H1 (cell line): ENCODE data around the gene CDKN2B. TPM values are rescaled to one million over a fixed set of nuclear protein-coding genes. Genes with fewer than 3 reads are reported as not detected.

Source experiments
- CTCF ChIA-PET: fragments of 300-600 bp; sonication (Branson Sonifier 250); formaldehyde crosslinking; loops from one replicate; lab custom pipeline; 2021; ENCODE audit not compliant: partially characterized antibody; lab: Charles Lee
- POLR2A ChIA-PET: fragments of 300-600 bp; sonication (Branson Sonifier 250); formaldehyde crosslinking; loops from one replicate; lab custom pipeline; 2021; ENCODE audit warnings: inconsistent platforms; ENCODE audit not compliant: partially characterized antibody; lab: Charles Lee
- DNase-seq, 2 experiments: peaks; one replicate each; pipeline versions ENCODE4 v3.0.0 to v3.0.0-alpha.2; 2010 to 2022; ENCODE audit warnings: low spot score in 2 of 2, low read depth in 1 of 2, mixed read lengths in 1 of 2
- FAIRE-seq: peaks from 2 replicates; lab custom pipeline; 2011; peaks lifted over from hg19 to GRCh38; lab: Jason Lieb, UNC
- H2AFZ ChIP-seq: 2 replicates; pipeline ENCODE4 v1.8.1; 2012; ENCODE audit warnings: low read length, inconsistent platforms
- H2AK5ac ChIP-seq: 2 replicates; pipeline ENCODE4 v1.6.1; 2013; ENCODE audit warnings: low read depth, low read length
- H2BK120ac ChIP-seq: replicated peaks from 2 replicates; pipeline ENCODE3; 2013; ENCODE audit warnings: low read depth, low read length, inconsistent platforms
- H2BK12ac ChIP-seq: 2 replicates; pipeline ENCODE4 v1.6.1; 2013; ENCODE audit warnings: low read depth, low read length
- H2BK15ac ChIP-seq: 2 replicates; pipeline ENCODE4 v1.6.1; 2013; ENCODE audit warnings: low read length
- H2BK20ac ChIP-seq: 2 replicates; pipeline ENCODE4 v1.6.1; 2013; ENCODE audit warnings: low read length
- H2BK5ac ChIP-seq: 2 replicates; pipeline ENCODE4 v1.6.1; 2013; ENCODE audit warnings: low read depth, low read length
- H3K14ac ChIP-seq: 2 replicates; pipeline ENCODE4 v1.6.1; 2013; ENCODE audit warnings: inconsistent platforms; ENCODE audit not compliant: insufficient read length
- H3K18ac ChIP-seq: 2 replicates; pipeline ENCODE4 v1.6.1; 2013; ENCODE audit warnings: low read length; ENCODE audit errors: extremely low read depth
- H3K23ac ChIP-seq: 2 replicates; pipeline ENCODE4 v1.6.1; 2013; ENCODE audit warnings: inconsistent platforms; ENCODE audit not compliant: insufficient read length
- H3K23me2 ChIP-seq: 2 replicates; pipeline ENCODE4 v1.6.1; 2013; ENCODE audit warnings: low read depth, low read length
- H3K27ac ChIP-seq: 2 replicates; pipeline ENCODE4 v1.6.1; 2011; ENCODE audit warnings: low read depth, low read length, inconsistent platforms
- H3K27me3 ChIP-seq, 4 experiments: replicated peaks in 1 of 4; 1 replicate in 1 of 4; 2 replicates in 3 of 4; pipeline versions ENCODE4 v1.6.1 to v1.8.1; 2011 to 2013; ENCODE audit warnings: low read length in 3 of 4, mild to moderate bottlenecking in 3 of 4, inconsistent platforms in 2 of 4, mixed read lengths in 2 of 4, moderate library complexity in 1 of 4; ENCODE audit not compliant: control insufficient read depth in 3 of 4, insufficient read depth in 3 of 4; ENCODE audit errors: extremely low read depth in 1 of 4
- H3K36me3 ChIP-seq, 4 experiments: 2 replicates each; pipeline versions ENCODE4 v1.6.1 to v1.8.1; 2011 to 2013; ENCODE audit warnings: mild to moderate bottlenecking in 4 of 4, low read length in 3 of 4, moderate library complexity in 2 of 4, control low read depth in 1 of 4, inconsistent platforms in 1 of 4; ENCODE audit not compliant: insufficient read depth in 4 of 4, control insufficient read depth in 2 of 4
- H3K4ac ChIP-seq: replicated peaks from 2 replicates; pipeline ENCODE3; 2013; ENCODE audit warnings: low read length, low read depth, mixed read lengths, inconsistent platforms; ENCODE audit not compliant: insufficient read length
- H3K4me1 ChIP-seq, 4 experiments: replicated peaks in 1 of 4; 1 replicate in 1 of 4; 2 replicates in 3 of 4; pipeline versions ENCODE4 v1.6.1 to v1.8.1; 2011 to 2013; ENCODE audit warnings: low read length in 3 of 4, inconsistent platforms in 2 of 4, mixed read lengths in 1 of 4; ENCODE audit not compliant: insufficient read depth in 4 of 4, control insufficient read depth in 3 of 4
- H3K4me2 ChIP-seq, 2 experiments: 2 replicates each; pipeline versions ENCODE4 v1.6.1 to v1.8.1; 2011 to 2013; ENCODE audit warnings: low read depth in 2 of 2, low read length in 2 of 2, control low read depth in 1 of 2, inconsistent platforms in 1 of 2, mild to moderate bottlenecking in 1 of 2; ENCODE audit not compliant: insufficient read depth in 1 of 2
- H3K4me3 ChIP-seq, 4 experiments: fragments of 200-600, 300-600 bp in 1 of 4; sonication (generic), shearing (Covaris generic), sonication (Bioruptor Twin) in 1 of 4; 2 replicates each; pipeline versions ENCODE4 v1.5.1 to v1.8.1; 2011 to 2016; ENCODE audit warnings: low read length in 4 of 4, low read depth in 3 of 4, control low read depth in 2 of 4, inconsistent platforms in 2 of 4, mild to moderate bottlenecking in 2 of 4, mixed read lengths in 1 of 4, moderate library complexity in 1 of 4; ENCODE audit not compliant: insufficient read depth in 2 of 4; ENCODE audit errors: extremely low read depth in 1 of 4
- H3K56ac ChIP-seq: replicated peaks from 2 replicates; pipeline ENCODE3; 2013; ENCODE audit warnings: low read depth, mild to moderate bottlenecking, mixed read lengths, low read length, inconsistent platforms; ENCODE audit not compliant: insufficient read length
- H3K79me1 ChIP-seq: 2 replicates; pipeline ENCODE4 v1.6.1; 2013; ENCODE audit warnings: low read depth, low read length, control low read depth
- H3K79me2 ChIP-seq, 2 experiments: 2 replicates each; pipeline versions ENCODE4 v1.6.1 to v1.8.1; 2012 to 2013; ENCODE audit warnings: low read length in 2 of 2, mild to moderate bottlenecking in 2 of 2, inconsistent platforms in 1 of 2; ENCODE audit not compliant: insufficient read depth in 2 of 2, control insufficient read depth in 1 of 2
- H3K9ac ChIP-seq, 4 experiments: replicated peaks in 1 of 4; 1 replicate in 1 of 4; 2 replicates in 3 of 4; pipeline versions ENCODE4 v1.6.1 to v1.8.1; 2011 to 2013; ENCODE audit warnings: low read depth in 3 of 4, low read length in 3 of 4, control low read depth in 2 of 4, mild to moderate bottlenecking in 2 of 4, moderate library complexity in 2 of 4, inconsistent platforms in 1 of 4; ENCODE audit errors: extremely low read depth in 1 of 4
- H3K9me3 ChIP-seq, 2 experiments: 2 replicates each; pipeline versions ENCODE4 v1.6.1 to v1.8.1; 2012 to 2013; ENCODE audit warnings: mild to moderate bottlenecking in 2 of 2, moderate library complexity in 2 of 2, control low read depth in 1 of 2, inconsistent platforms in 1 of 2, low read depth in 1 of 2, low read length in 1 of 2, mixed read lengths in 1 of 2; ENCODE audit not compliant: insufficient read depth in 2 of 2
- H4K20me1 ChIP-seq, 2 experiments: replicated peaks in 1 of 2; 2 replicates each; pipeline versions ENCODE3 to v1.8.1; 2011 to 2013; ENCODE audit warnings: inconsistent platforms in 2 of 2, low read length in 2 of 2, mild to moderate bottlenecking in 1 of 2; ENCODE audit not compliant: insufficient read depth in 2 of 2, control insufficient read depth in 1 of 2
- H4K5ac ChIP-seq: 2 replicates; pipeline ENCODE4 v1.6.1; 2013; ENCODE audit warnings: low read length, low read depth, mixed read lengths, inconsistent platforms; ENCODE audit not compliant: insufficient read length
- H4K8ac ChIP-seq: 2 replicates; pipeline ENCODE4 v1.8.0; 2013; ENCODE audit warnings: mild to moderate bottlenecking, moderate library complexity, low read length, inconsistent platforms; ENCODE audit not compliant: insufficient read depth; ENCODE audit errors: extremely low read depth
- H4K91ac ChIP-seq: replicated peaks from 2 replicates; pipeline ENCODE3; 2013; ENCODE audit warnings: low read length, mixed read lengths, inconsistent platforms; ENCODE audit not compliant: insufficient read length
- GABPA ChIP-seq: IDR thresholded peaks from 2 replicates; pipeline ENCODE4 v1.6.1; 2011; ENCODE audit warnings: mild to moderate bottlenecking, low read length, moderate library complexity, borderline replicate concordance; ENCODE audit not compliant: insufficient read depth
- KDM4A ChIP-seq: IDR thresholded peaks from one replicate; pipeline ENCODE4 v1.7.1; 2012; ENCODE audit warnings: low read depth, mild to moderate bottlenecking, moderate library complexity, low read length, inconsistent platforms; ENCODE audit not compliant: severe bottlenecking
- RAD21 ChIP-seq, 2 experiments: IDR thresholded peaks in 1 of 2; conservative IDR thresholded peaks in 1 of 2; 2 replicates each; pipeline ENCODE4 v1.6.1; 2011; ENCODE audit warnings: low read depth in 2 of 2, low read length in 2 of 2, improper control_type of control experiment in 1 of 2, inconsistent platforms in 1 of 2, mild to moderate bottlenecking in 1 of 2, moderate library complexity in 1 of 2
- RNF2 ChIP-seq: fragments of 200-900, 300-1000 bp; sonication (generic); IDR thresholded peaks from 2 replicates; pipeline ENCODE4 v1.7.1; 2016; ENCODE audit warnings: borderline replicate concordance, low read depth, mild to moderate bottlenecking, antibody characterized with exemption, low read length; ENCODE audit not compliant: poor library complexity, severe bottlenecking; ENCODE audit errors: missing control alignments
- SUZ12 ChIP-seq: fragments of 200-600 bp; sonication (generic); IDR thresholded peaks from 2 replicates; pipeline ENCODE4 v1.6.1; 2012; ENCODE audit warnings: mild to moderate bottlenecking, inconsistent platforms, low read length, moderate library complexity, mixed read lengths
- WGBS, 2 experiments: shearing (Covaris generic) in 1 of 2; methylation state at CpG; one replicate each; pipeline versions ENCODE4 v1.1.6 to v1.1.7; 2013 to 2015; ENCODE audit warnings: low lambda C conversion rate in 2 of 2, mixed read lengths in 2 of 2, inconsistent platforms in 1 of 2, low coverage in 1 of 2, missing lambda C conversion rate in 1 of 2; ENCODE audit not compliant: insufficient replicate concordance in 2 of 2, insufficient coverage in 1 of 2, insufficient read length in 1 of 2; ENCODE audit errors: extremely low coverage in 1 of 2, missing lambda C conversion rate in 1 of 2; 5-methylcytosine and 5-hydroxymethylcytosine counted together
- polyA plus RNA-seq, 7 experiments: library from polyadenylated mRNA; depleted of rRNA in 3 of 7; stranded (reverse) in 5 of 7; unstranded in 2 of 7; fragments of >200 nt in 5 of 7; fragments of 200-250 nt in 2 of 7; gene quantifications; 1 replicate in 5 of 7; 2 replicates in 1 of 7; 4 replicates in 1 of 7; pipeline versions ENCODE4 v1.2.1 to v1.2.3, GENCODE V29; 2011 to 2013; ENCODE audit warnings: missing spikeins in 2 of 7, mixed read lengths in 2 of 7
- total RNA-seq: library from RNA; stranded (reverse); fragmentation: NEBNext Ultra II Directional; extraction: Animal tissue kit (Norgen Biotek cat#: 25700); gene quantifications from 2 replicates; pipeline ENCODE4 v1.2.1, GENCODE V29; 2021

Gene CDKN2B
- total and polyA plus RNA-seq, 2 of the 8 experiments (the other 6 are each of a cell fraction or from before 2014, with no cell fraction given) = 0.20 to 0.88 TPM

- Histone ChIP-seq H3K27ac (no peak overlapping the region), H4K91ac (no peak overlapping the region), H3K79me1 (no peaks in the 10 kb centered on the region), H3K4me3 (no peak overlapping the region), H3K18ac (no peak overlapping the region), H3K4me1 (peaks cover 4 to 24% (median 12%) of the 10 kb centered on the region in 4 experiments; a peak in 6 of 7 replicates), H3K27me3 (peaks cover 47 to 95% (median 76%) of the 10 kb centered on the region in 4 experiments), H3K79me2 (no peaks in the 10 kb centered on the region), H2BK15ac (no peak overlapping the region), H2BK20ac (no peak overlapping the region), H2BK120ac (no peak overlapping the region), H3K14ac (no peak overlapping the region), H4K8ac (no peak overlapping the region), H2AFZ (no peak overlapping the region), H3K9ac (no peak overlapping the region), H4K5ac (no peak overlapping the region), H3K56ac (no peak overlapping the region), H3K36me3 (no peaks in the 10 kb centered on the region), H2AK5ac (no peak overlapping the region), H3K23me2 (peaks cover 26% of the 10 kb centered on the region), H2BK12ac (no peak overlapping the region), H3K9me3 (no peaks in the 10 kb centered on the region), H4K20me1 (peaks cover 0 to 13% of the 10 kb centered on the region in 2 experiments), H2BK5ac (no peak overlapping the region), H3K4ac (no peak overlapping the region), H3K4me2 (no peak overlapping the region), H3K23ac (no peak overlapping the region)
- ChIA-PET CTCF (interaction anchor here (0.7 to 6.5 kb wide), 6 partner anchors 9 to 177 kb away, joined by 3 to 46 read pairs (median 3); partner anchors contain the start of gene CDKN2B), POLR2A (no interaction called here)
- TF ChIP-seq KDM4A (no peak), GABPA (no peak), SUZ12 (no peak; the same call in 1 of the 2 replicates), RNF2 (peak; percentile 77), RAD21 (IDR thresholded peaks at IDR 0.05 in 1 of 2, conservative IDR thresholded peaks at IDR 0.05 in 1 of 2; ENCODE audit: low read depth in 2 of 2, low read length in 2 of 2) (no peak)
- FAIRE-seq (no peak), DNase-seq (no peak)
- 45% methylated on average over 5 of the region's 5 CpGs; no CpG with 5 or more reads in 1 of the 2 experiments for WGBS, 2 experiments
These were observed 17.8 kb downstream of the CDKN2B start for GRCh38 chr9:21991072-21991959.
